Measurements from ENCODE around the gene TMEM140. TPM values are rescaled to one million over a fixed set of nuclear protein-coding genes. Genes with fewer than 3 reads are reported as not detected.

Gene TMEM140
- total RNA-seq, 1 donor from 2014 or later, result 23.3 TPM

DNA sequence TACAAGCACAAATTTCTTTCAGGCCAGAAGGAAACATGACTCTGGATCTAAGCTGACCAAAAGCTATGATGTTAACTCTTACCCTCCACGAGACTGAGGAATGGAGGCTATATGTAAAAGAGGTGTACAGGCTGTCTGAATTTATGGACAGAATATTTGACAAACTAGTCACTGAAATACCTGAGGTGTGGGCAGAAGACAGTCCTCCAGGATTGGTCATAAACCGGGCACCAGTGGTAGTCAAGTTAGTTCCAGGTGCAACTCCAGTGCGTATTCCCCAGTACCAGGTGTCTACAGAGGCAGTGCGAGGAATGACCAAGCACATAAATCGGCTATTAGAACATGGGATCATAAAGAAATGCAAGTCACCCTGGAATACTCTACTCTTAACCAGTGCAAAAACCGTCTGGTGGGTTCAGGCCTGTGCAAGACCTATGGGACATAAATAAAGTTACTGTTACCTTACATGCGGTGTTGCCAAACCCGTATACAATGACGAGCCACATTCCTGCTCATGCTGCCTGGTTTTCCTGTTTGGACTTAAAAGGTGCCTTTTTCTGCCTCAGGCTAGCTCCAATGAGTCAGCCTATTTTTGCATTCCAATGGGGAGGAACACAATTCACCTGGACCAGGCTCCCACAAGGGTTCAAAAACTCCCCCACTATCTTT, 29.3 kb downstream of the TMEM140 start:
- Histone ChIP-seq H3K27ac (replicated peaks) (no peak overlapping the region), H3K4me1 (no peaks in the 10 kb centered on the region), H3K27me3 (ENCODE audit: low read depth) (no peaks in the 10 kb centered on the region), H3K9me3 (replicated peaks) (peaks cover 26% of the 10 kb centered on the region), H3K36me3 (peaks cover 30% of the 10 kb centered on the region), H3K4me3 (no peak overlapping the region)
- no peak for DNase-seq
- TF ChIP-seq, protein P1, sequence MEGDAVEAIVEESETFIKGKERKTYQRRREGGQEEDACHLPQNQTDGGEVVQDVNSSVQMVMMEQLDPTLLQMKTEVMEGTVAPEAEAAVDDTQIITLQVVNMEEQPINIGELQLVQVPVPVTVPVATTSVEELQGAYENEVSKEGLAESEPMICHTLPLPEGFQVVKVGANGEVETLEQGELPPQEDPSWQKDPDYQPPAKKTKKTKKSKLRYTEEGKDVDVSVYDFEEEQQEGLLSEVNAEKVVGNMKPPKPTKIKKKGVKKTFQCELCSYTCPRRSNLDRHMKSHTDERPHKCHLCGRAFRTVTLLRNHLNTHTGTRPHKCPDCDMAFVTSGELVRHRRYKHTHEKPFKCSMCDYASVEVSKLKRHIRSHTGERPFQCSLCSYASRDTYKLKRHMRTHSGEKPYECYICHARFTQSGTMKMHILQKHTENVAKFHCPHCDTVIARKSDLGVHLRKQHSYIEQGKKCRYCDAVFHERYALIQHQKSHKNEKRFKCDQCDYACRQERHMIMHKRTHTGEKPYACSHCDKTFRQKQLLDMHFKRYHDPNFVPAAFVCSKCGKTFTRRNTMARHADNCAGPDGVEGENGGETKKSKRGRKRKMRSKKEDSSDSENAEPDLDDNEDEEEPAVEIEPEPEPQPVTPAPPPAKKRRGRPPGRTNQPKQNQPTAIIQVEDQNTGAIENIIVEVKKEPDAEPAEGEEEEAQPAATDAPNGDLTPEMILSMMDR (IDR thresholded peaks at IDR 0.05; ENCODE audit: borderline replicate concordance), result no peak
- intact Hi-C loops (cut with micrococcal nuclease), result loop anchor here (10.0 kb wide), 1 partner anchor 192 kb away; the partner anchor contains the start of gene AGBL3

DNA sequence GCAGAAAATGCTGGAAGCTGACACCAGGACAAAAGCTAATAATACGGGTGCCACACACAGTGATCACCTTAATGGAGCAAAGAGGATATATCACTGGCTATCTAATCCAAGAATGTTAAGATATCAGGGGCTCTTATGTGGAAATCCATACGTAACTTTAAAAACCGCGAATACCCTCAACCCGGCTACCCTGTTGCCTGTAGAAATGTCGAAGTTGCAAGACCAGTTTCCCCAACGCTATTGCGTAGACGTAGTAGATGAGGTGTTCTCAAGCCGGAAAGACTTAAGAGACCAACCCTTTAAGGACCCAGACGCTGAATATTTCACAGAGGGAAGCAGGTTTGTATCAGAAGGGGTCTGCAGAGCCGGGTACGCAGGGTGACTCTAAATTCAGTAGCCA, 30.5 kb downstream of the TMEM140 start:
- Histone ChIP-seq H3K27ac (replicated peaks) (no peak overlapping the region), H3K9me3 (replicated peaks) (peaks cover 38% of the 10 kb centered on the region), H3K4me3 (no peak overlapping the region), H3K27me3 (ENCODE audit: low read depth) (no peaks in the 10 kb centered on the region), H3K36me3 (peaks cover 42% of the 10 kb centered on the region), H3K4me1 (no peaks in the 10 kb centered on the region)
- intact Hi-C loops (cut with micrococcal nuclease), result loop anchor here (10.0 kb wide), 1 partner anchor 194 kb away; the partner anchor contains the start of gene AGBL3
- no peak for DNase-seq
- TF ChIP-seq, protein P1 (IDR thresholded peaks at IDR 0.05; ENCODE audit: borderline replicate concordance), result no peak

GRCh38 chr7:135179321-135179925, 31.6 kb downstream of the TMEM140 start:
- intact Hi-C loops (cut with micrococcal nuclease), result loop anchor here (10.0 kb wide), 1 partner anchor 195 kb away; the partner anchor contains the start of gene AGBL3
- Histone ChIP-seq H3K27me3 (ENCODE audit: low read depth) (no peaks in the 10 kb centered on the region), H3K27ac (replicated peaks) (no peak overlapping the region), H3K4me3 (no peak overlapping the region), H3K9me3 (replicated peaks) (peaks cover 38% of the 10 kb centered on the region), H3K4me1 (no peaks in the 10 kb centered on the region), H3K36me3 (peaks cover 52% of the 10 kb centered on the region)
- TF ChIP-seq, protein P1 (IDR thresholded peaks at IDR 0.05; ENCODE audit: borderline replicate concordance), result no peak
- no peak for DNase-seq

GRCh38 chr7:135180122-135180521, 32.2 kb downstream of the TMEM140 start:
- H3K36me3 ChIP-seq, result peaks cover 59% of the 10 kb centered on the region
- no peak overlapping the region for H3K27ac ChIP-seq (replicated peaks)
- TF ChIP-seq, protein P1 (IDR thresholded peaks at IDR 0.05; ENCODE audit: borderline replicate concordance), result no peak
- H3K9me3 ChIP-seq (replicated peaks), result peaks cover 38% of the 10 kb centered on the region
- H3K4me1 ChIP-seq, result no peaks in the 10 kb centered on the region
- intact Hi-C loops (cut with micrococcal nuclease), result no loop called here
- no peaks in the 10 kb centered on the region for H3K27me3 ChIP-seq (ENCODE audit: low read depth)
- no peak for DNase-seq
- no peak overlapping the region for H3K4me3 ChIP-seq

DNA sequence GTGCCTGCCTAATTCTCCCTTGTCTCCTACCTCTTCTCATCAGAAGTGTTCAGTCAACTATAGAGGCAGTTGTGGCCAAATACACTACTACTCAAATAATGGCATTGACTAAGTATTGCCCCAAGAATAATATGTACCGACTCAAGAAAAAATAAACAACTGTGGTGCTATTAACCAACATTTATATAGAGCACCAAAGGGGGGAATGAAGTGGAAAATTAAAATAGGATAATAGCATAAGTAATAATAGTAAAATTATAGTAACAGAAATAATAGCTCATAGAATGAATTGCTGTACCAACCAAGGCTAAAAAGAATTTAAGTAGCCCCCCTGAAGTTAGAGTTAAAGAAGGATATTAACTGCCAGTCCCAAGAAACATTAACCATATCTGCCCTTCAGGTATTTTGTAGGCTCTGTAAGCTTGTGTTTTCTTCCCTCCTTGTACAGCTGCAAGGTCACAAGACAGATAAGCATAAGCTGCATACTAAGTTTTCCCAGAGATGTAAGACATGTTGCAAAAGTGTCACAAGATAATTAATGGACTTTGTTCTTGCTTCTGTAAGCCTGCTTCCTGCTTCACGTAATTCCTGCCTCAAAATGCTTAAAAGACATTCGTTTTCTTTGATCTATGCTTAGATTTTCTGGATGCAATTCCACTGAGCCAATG, 33.5 kb downstream of the TMEM140 start:
- peaks cover 71% of the 10 kb centered on the region for H3K36me3 ChIP-seq
- H3K27ac ChIP-seq (replicated peaks), result no peak overlapping the region
- TF ChIP-seq, protein P1 (IDR thresholded peaks at IDR 0.05; ENCODE audit: borderline replicate concordance), result no peak
- no peak overlapping the region for H3K4me3 ChIP-seq
- no peaks in the 10 kb centered on the region for H3K4me1 ChIP-seq
- DNase-seq, result no peak
- no peaks in the 10 kb centered on the region for H3K27me3 ChIP-seq (ENCODE audit: low read depth)
- H3K9me3 ChIP-seq (replicated peaks), result peaks cover 38% of the 10 kb centered on the region
- intact Hi-C loops (cut with micrococcal nuclease), result no loop called here
